ENCODE results near the gene CDH6. TPM values are rescaled to one million over a fixed set of nuclear protein-coding genes. Genes with fewer than 3 reads are reported as not detected.

Gene CDH6
- total and polyA plus RNA-seq, 2 of the 4 experiments (the other 2 are of a cell fraction): 72.2 to 232 TPM

DNA sequence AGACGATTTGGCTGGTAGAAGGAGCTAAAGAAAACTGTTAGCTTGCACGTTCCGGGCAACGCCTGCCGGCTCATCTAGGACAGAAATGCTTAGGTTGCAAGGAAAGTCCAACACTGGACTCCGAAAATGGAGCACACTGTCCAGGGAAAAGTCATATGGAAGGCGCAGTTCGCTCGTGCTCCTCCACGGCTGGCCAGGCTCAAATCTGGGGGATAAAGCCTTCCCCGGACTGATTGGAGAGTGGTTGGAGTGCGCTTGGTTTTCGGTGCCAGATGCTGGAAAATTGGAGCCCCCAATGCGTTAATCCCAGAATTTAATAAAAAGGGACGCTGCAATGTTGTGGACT lies 955 bp downstream of the CDH6 start:
- H2AFZ ChIP-seq (replicated peaks; ENCODE audit: low read length, poor library complexity): peak overlapping the region; percentile 89
- H2AK9ac ChIP-seq (replicated peaks; ENCODE audit: low read depth, low read length, poor library complexity): no peak overlapping the region
- H3K27ac ChIP-seq (ENCODE audit: insufficient read depth, low read length): peak overlapping the region; percentile 67
- H3K23ac ChIP-seq (ENCODE audit: low read depth, low read length): peak overlapping the region; percentile 91
- H3K4me2 ChIP-seq (ENCODE audit: low read depth, low read length): peak overlapping the region; percentile 82
- peak overlapping the region; percentile 66 for H2BK5ac ChIP-seq (ENCODE audit: low read depth, low read length, poor library complexity, severe bottlenecking)
- peak overlapping the region; percentile 74 for H4K91ac ChIP-seq (ENCODE audit: insufficient read depth, low read depth, low read length)
- peaks cover 0 to 17% of the 10 kb centered on the region in 2 experiments; a peak in 2 of 4 replicates for H3K79me1 ChIP-seq (ENCODE audit: low read depth in 1 of 2, low read length in 2 of 2)
- peak overlapping the region; percentile 79 for H2BK120ac ChIP-seq (ENCODE audit: low read depth, low read length)
- dilution Hi-C loops (cut with HindIII; ENCODE audit: low sequenced_read_pairs, unreplicated experiment): no loop called here
- no peaks in the 10 kb centered on the region for H4K20me1 ChIP-seq (ENCODE audit: insufficient read depth, low read length)
- peak overlapping the region; percentile 74 for H3K14ac ChIP-seq (replicated peaks; ENCODE audit: low read depth, low read length)
- H4K5ac ChIP-seq (ENCODE audit: low read depth, low read length): peak overlapping the region; percentile 6; the same call in 1 of the 2 replicates
- H2AK5ac ChIP-seq (ENCODE audit: low read depth, low read length): no peak overlapping the region
- peaks cover 5% of the 10 kb centered on the region for H3K4me1 ChIP-seq (ENCODE audit: control insufficient read depth, insufficient read depth, low read length)
- H3K9me3 ChIP-seq (ENCODE audit: control insufficient read depth, insufficient read depth, low read length): no peaks in the 10 kb centered on the region
- ChIA-PET POLR2A (ENCODE audit: unreplicated experiment) (no interaction called here), CTCF (no interaction called here)
- TF ChIP-seq MAFK (IDR thresholded peaks at IDR 0.05; ENCODE audit: low read depth, low read length) (0 out of 2 replicates have a peak, but pooled peaks have one; percentile 20), CHD1 (IDR thresholded peaks at IDR 0.05; ENCODE audit: low read depth, low read length) (0 out of 2 replicates have a peak, but pooled peaks have one; percentile 5), MXI1 (IDR thresholded peaks at IDR 0.05; ENCODE audit: borderline replicate concordance, low read depth, low read length) (0 out of 2 replicates have a peak, but pooled peaks have one; percentile 34), BHLHE40 (IDR thresholded peaks at IDR 0.05; ENCODE audit: low read depth, low read length) (peak; percentile 23; the same call in 1 of the 2 replicates)
- TF ChIP-seq, protein P1, sequence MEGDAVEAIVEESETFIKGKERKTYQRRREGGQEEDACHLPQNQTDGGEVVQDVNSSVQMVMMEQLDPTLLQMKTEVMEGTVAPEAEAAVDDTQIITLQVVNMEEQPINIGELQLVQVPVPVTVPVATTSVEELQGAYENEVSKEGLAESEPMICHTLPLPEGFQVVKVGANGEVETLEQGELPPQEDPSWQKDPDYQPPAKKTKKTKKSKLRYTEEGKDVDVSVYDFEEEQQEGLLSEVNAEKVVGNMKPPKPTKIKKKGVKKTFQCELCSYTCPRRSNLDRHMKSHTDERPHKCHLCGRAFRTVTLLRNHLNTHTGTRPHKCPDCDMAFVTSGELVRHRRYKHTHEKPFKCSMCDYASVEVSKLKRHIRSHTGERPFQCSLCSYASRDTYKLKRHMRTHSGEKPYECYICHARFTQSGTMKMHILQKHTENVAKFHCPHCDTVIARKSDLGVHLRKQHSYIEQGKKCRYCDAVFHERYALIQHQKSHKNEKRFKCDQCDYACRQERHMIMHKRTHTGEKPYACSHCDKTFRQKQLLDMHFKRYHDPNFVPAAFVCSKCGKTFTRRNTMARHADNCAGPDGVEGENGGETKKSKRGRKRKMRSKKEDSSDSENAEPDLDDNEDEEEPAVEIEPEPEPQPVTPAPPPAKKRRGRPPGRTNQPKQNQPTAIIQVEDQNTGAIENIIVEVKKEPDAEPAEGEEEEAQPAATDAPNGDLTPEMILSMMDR (conservative IDR thresholded peaks at IDR 0.05; ENCODE audit: low read depth, low read length): no peak
- in situ Hi-C loops (cut with MboI; ENCODE audit: low sequenced_read_pairs): no loop called here
- H3K56ac ChIP-seq (ENCODE audit: extremely low read depth, insufficient read depth, low read length): peak overlapping the region; percentile 92
- peak overlapping the region; percentile 30 to 41; a peak in 2 of 4 replicates for H4K8ac ChIP-seq (ENCODE audit: low read depth in 2 of 2, low read length in 2 of 2)
- 3% methylated on average over 5 of the region's 15 CpGs; no CpG with 5 or more reads in 1 of the 2 experiments for WGBS, 2 experiments (ENCODE audit: extremely low coverage in 2 of 2, insufficient read length in 1 of 2)
- intact Hi-C loops (cut with micrococcal nuclease): loop anchor here (1.0 to 10.0 kb wide), 5 partner anchors 88 to 790 kb away; no protein-coding TSS in a partner anchor
- H3K27me3 ChIP-seq (ENCODE audit: control insufficient read depth, insufficient read depth, low read length): no peaks in the 10 kb centered on the region
- peak overlapping the region; percentile 88 for H3K4me3 ChIP-seq (ENCODE audit: insufficient read depth, low read depth, low read length)
- H3K36me3 ChIP-seq (ENCODE audit: control insufficient read depth, insufficient read depth, low read length): no peaks in the 10 kb centered on the region
- ATAC-seq (ENCODE audit: low read depth) (peak; percentile 9), DNase-seq (peak; percentile 33)
- peak overlapping the region; percentile 8; the same call in 1 of the 2 replicates for H2BK20ac ChIP-seq (ENCODE audit: low read depth, low read length)
- no peaks in the 10 kb centered on the region for H3K9me1 ChIP-seq (ENCODE audit: insufficient read depth, low read length)
- H2BK15ac ChIP-seq (ENCODE audit: low read depth, low read length): peak overlapping the region; percentile 47; the same call in 1 of the 3 replicates
- peak overlapping the region; percentile 78 for H3K4ac ChIP-seq (ENCODE audit: low read depth, low read length)
- H3K18ac ChIP-seq (ENCODE audit: low read depth, low read length): peak overlapping the region; percentile 52
- BruUV-seq (replicated peaks): TSS peak; percentile 25
- peak overlapping the region; percentile 86 for H3K9ac ChIP-seq (ENCODE audit: low read depth, low read length)

All from IMR-90 (cell line).